H9 (cell line): ENCODE data around the gene SRPX. TPM values are rescaled to one million over a fixed set of nuclear protein-coding genes. Genes with fewer than 3 reads are reported as not detected.

ENCODE experiments used
- DNase-seq: peaks from one replicate; pipeline ENCODE4 v3.0.0-alpha.2; 2017
- H2AFZ ChIP-seq: one replicate; pipeline ENCODE4 v1.6.1; 2013; ENCODE audit warnings: mild to moderate bottlenecking, low read length, control low read depth, moderate library complexity
- H2AK5ac ChIP-seq: 2 replicates; pipeline ENCODE4 v1.6.1; 2013; ENCODE audit warnings: low read length, control low read depth, mixed read lengths; ENCODE audit not compliant: insufficient read length
- H2BK120ac ChIP-seq: one replicate; pipeline ENCODE4 v1.6.1; 2013; ENCODE audit warnings: low read depth, mild to moderate bottlenecking, low read length, control low read depth, inconsistent platforms; ENCODE audit not compliant: poor library complexity, severe bottlenecking
- H2BK12ac ChIP-seq: 2 replicates; pipeline ENCODE4 v1.6.1; 2013; ENCODE audit warnings: low read length, control low read depth, mixed read lengths, low read depth; ENCODE audit not compliant: insufficient read length
- H2BK15ac ChIP-seq: 2 replicates; pipeline ENCODE4 v1.6.1; 2013; ENCODE audit warnings: low read depth, low read length, control low read depth
- H2BK20ac ChIP-seq: one replicate; pipeline ENCODE4 v1.6.1; 2013; ENCODE audit warnings: low read depth, mild to moderate bottlenecking, low read length, control low read depth, inconsistent platforms; ENCODE audit not compliant: poor library complexity, severe bottlenecking
- H2BK5ac ChIP-seq: 2 replicates; pipeline ENCODE4 v1.6.1; 2013; ENCODE audit warnings: low read length, control low read depth, mixed read lengths; ENCODE audit not compliant: insufficient read length
- H3K14ac ChIP-seq: 2 replicates; pipeline ENCODE4 v1.6.1; 2013; ENCODE audit warnings: low read length, control low read depth; ENCODE audit not compliant: insufficient read depth
- H3K18ac ChIP-seq: 2 replicates; pipeline ENCODE4 v1.6.1; 2013; ENCODE audit warnings: low read depth, mild to moderate bottlenecking, mixed read lengths, low read length, control low read depth; ENCODE audit not compliant: insufficient read length
- H3K23ac ChIP-seq: 2 replicates; pipeline ENCODE4 v1.6.1; 2013; ENCODE audit warnings: low read length, control low read depth, mixed read lengths, low read depth; ENCODE audit not compliant: insufficient read length
- H3K23me2 ChIP-seq: 2 replicates; pipeline ENCODE4 v1.6.1; 2013; ENCODE audit warnings: low read depth, mild to moderate bottlenecking, mixed read lengths, low read length, control low read depth; ENCODE audit not compliant: insufficient read length, poor library complexity, severe bottlenecking
- H3K27ac ChIP-seq: 2 replicates; pipeline ENCODE4 v1.5.1; 2013; ENCODE audit warnings: low read length, control low read depth, mixed read lengths, low read depth; ENCODE audit not compliant: insufficient read length
- H3K27me3 ChIP-seq: 2 replicates; pipeline ENCODE4 v1.6.1; 2013; ENCODE audit warnings: low read length, control low read depth, inconsistent platforms; ENCODE audit not compliant: insufficient read depth
- H3K4ac ChIP-seq: 2 replicates; pipeline ENCODE4 v1.6.1; 2013; ENCODE audit warnings: low read depth, mild to moderate bottlenecking, control low read depth, inconsistent platforms, low read length, moderate library complexity
- H3K4me1 ChIP-seq: 2 replicates; pipeline ENCODE4 v1.6.1; 2013; ENCODE audit warnings: low read length, control low read depth, inconsistent platforms; ENCODE audit not compliant: insufficient read depth
- H3K4me2 ChIP-seq: 2 replicates; pipeline ENCODE4 v1.6.1; 2013; ENCODE audit warnings: low read length, control low read depth, mixed read lengths; ENCODE audit not compliant: insufficient read length, insufficient read depth
- H3K56ac ChIP-seq: 2 replicates; pipeline ENCODE4 v1.6.1; 2013; ENCODE audit warnings: low read depth, mild to moderate bottlenecking, mixed read lengths, low read length, control low read depth; ENCODE audit not compliant: insufficient read length
- H3K79me1 ChIP-seq: 2 replicates; pipeline ENCODE4 v1.6.1; 2013; ENCODE audit warnings: low read depth, mild to moderate bottlenecking, moderate library complexity, low read length, control low read depth, inconsistent platforms; ENCODE audit not compliant: insufficient read depth, poor library complexity, severe bottlenecking
- H3K79me2 ChIP-seq: 2 replicates; pipeline ENCODE4 v1.6.1; 2013; ENCODE audit warnings: low read length, control low read depth, inconsistent platforms; ENCODE audit not compliant: insufficient read depth
- H3K9ac ChIP-seq: 2 replicates; pipeline ENCODE4 v1.6.1; 2013; ENCODE audit warnings: low read length, control low read depth, mixed read lengths; ENCODE audit not compliant: insufficient read length; ENCODE audit errors: extremely low read depth
- H3K9me3 ChIP-seq: one replicate; pipeline ENCODE4 v1.6.1; 2013; ENCODE audit warnings: low read depth, low read length, inconsistent platforms; ENCODE audit not compliant: control insufficient read depth
- H3T11ph ChIP-seq: one replicate; pipeline ENCODE4 v1.6.1; 2013; ENCODE audit warnings: mild to moderate bottlenecking, low read length, control low read depth, inconsistent platforms
- H4K20me1 ChIP-seq: one replicate; pipeline ENCODE4 v1.6.1; 2013; ENCODE audit not compliant: control insufficient read depth, insufficient read length, insufficient read depth
- H4K5ac ChIP-seq: 2 replicates; pipeline ENCODE4 v1.6.1; 2013; ENCODE audit warnings: low read depth, mild to moderate bottlenecking, mixed read lengths, low read length, control low read depth; ENCODE audit not compliant: insufficient read length
- H4K8ac ChIP-seq: replicated peaks from 2 replicates; pipeline ENCODE4 v1.6.1; 2013; ENCODE audit warnings: low read length, control low read depth, mixed read lengths, low read depth; ENCODE audit not compliant: insufficient read length
- H4K91ac ChIP-seq: 2 replicates; pipeline ENCODE4 v1.6.1; 2013; ENCODE audit warnings: low read depth, mild to moderate bottlenecking, moderate library complexity, mixed read lengths, low read length, control low read depth; ENCODE audit not compliant: insufficient read length
- H3K27ac Mint-ChIP-seq, 3 experiments: 2 replicates in 2 of 3; 3 replicates in 1 of 3; pipeline ENCODE4 v1.8.0; 2020 to 2021; ENCODE audit warnings: mixed read lengths in 3 of 3, mild to moderate bottlenecking in 1 of 3, moderate library complexity in 1 of 3
- H3K27me3 Mint-ChIP-seq: 2 replicates; pipeline ENCODE4 v1.8.0; 2021; ENCODE audit warnings: low read depth, mild to moderate bottlenecking, moderate library complexity, mixed read lengths
- H3K36me3 Mint-ChIP-seq, 3 experiments: 2 replicates in 2 of 3; 3 replicates in 1 of 3; pipeline ENCODE4 v1.8.0; 2020 to 2021; ENCODE audit warnings: low read depth in 3 of 3, mixed read lengths in 3 of 3; ENCODE audit not compliant: insufficient read depth in 1 of 3
- H3K4me1 Mint-ChIP-seq, 2 experiments: 2 replicates each; pipeline ENCODE4 v1.8.0; 2020; ENCODE audit warnings: mixed read lengths in 2 of 2
- H3K4me3 Mint-ChIP-seq, 2 experiments: 2 replicates in 1 of 2; 3 replicates in 1 of 2; pipeline ENCODE4 v1.8.0; 2020 to 2021; ENCODE audit warnings: mild to moderate bottlenecking in 2 of 2, mixed read lengths in 2 of 2, moderate library complexity in 1 of 2
- H3K9me3 Mint-ChIP-seq, 2 experiments: 2 replicates in 1 of 2; 3 replicates in 1 of 2; pipeline ENCODE4 v1.8.0; 2020; ENCODE audit warnings: mild to moderate bottlenecking in 2 of 2, mixed read lengths in 2 of 2, moderate library complexity in 1 of 2
- WGBS: extraction: QIAGEN DNeasy Blood & Tissue Kit; methylation state at CpG from one replicate; pipeline ENCODE4 v1.1.7; 2013; ENCODE audit warnings: missing lambda C conversion rate, low lambda C conversion rate, mixed read lengths; ENCODE audit not compliant: insufficient read length; ENCODE audit errors: extremely low coverage; 5-methylcytosine and 5-hydroxymethylcytosine counted together
- total RNA-seq: library from RNA; stranded (reverse); gene quantifications from 2 replicates; pipeline ENCODE4 v1.2.1, GENCODE V29; 2021
- TF ChIP-seq, protein P1 (sequence below): fragments of 200-600 bp; sonication (generic); conservative IDR thresholded peaks from 3 replicates; pipeline ENCODE4 v1.8.0; 2021; ENCODE audit warnings: antibody characterized with exemption, mild to moderate bottlenecking

SRPX gene
- total RNA-seq, 1 experiment from 2014 or later, result 2.8 TPM

DNA sequence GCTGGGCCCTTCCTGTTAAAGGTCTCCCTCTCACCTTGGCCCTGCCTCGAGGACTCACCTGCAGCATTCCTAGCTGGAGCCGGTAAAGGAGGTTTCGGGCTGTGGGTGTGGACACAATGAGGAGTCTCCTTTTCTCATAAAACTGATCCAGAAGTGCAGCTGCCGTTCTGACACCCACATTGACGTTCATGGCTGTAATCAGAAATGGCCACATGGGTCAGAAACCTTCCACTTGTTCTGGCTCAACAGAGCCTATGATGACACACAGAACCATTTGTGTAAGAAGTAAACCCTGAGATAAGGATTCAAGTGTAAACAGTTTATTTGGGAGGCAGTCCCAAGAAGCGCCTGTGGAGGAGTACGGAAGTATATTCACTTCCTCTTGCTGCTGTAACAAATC is 63.8 kb downstream of the SRPX start:
- Histone ChIP-seq H4K20me1 (no peaks in the 10 kb centered on the region), H3K4me1 (no peaks in the 10 kb centered on the region), H3K79me1 (no peaks in the 10 kb centered on the region), H2BK12ac (no peak overlapping the region), H3K4ac (no peak overlapping the region), H3T11ph (no peak overlapping the region), H2BK20ac (no peak overlapping the region), H3K27me3 (no peaks in the 10 kb centered on the region), H2BK15ac (no peak overlapping the region), H3K9ac (no peak overlapping the region), H2AFZ (no peak overlapping the region), H3K14ac (no peak overlapping the region), H2BK120ac (no peak overlapping the region), H3K23me2 (no peaks in the 10 kb centered on the region), H3K56ac (no peak overlapping the region), H3K79me2 (no peaks in the 10 kb centered on the region), H4K91ac (no peak overlapping the region), H2AK5ac (no peak overlapping the region), H2BK5ac (no peak overlapping the region), H4K8ac (no peak overlapping the region), H3K23ac (no peak overlapping the region), H3K9me3 (no peaks in the 10 kb centered on the region), H3K4me2 (no peak overlapping the region), H3K18ac (no peak overlapping the region), H3K27ac (no peak overlapping the region), H4K5ac (no peak overlapping the region)
- WGBS, result no CpG with 5 or more reads among the region's 7 CpGs
- H3K27me3 Mint-ChIP-seq, result no peaks in the 10 kb centered on the region; the same call in 1 of the 2 replicates
- TF ChIP-seq, protein P1, sequence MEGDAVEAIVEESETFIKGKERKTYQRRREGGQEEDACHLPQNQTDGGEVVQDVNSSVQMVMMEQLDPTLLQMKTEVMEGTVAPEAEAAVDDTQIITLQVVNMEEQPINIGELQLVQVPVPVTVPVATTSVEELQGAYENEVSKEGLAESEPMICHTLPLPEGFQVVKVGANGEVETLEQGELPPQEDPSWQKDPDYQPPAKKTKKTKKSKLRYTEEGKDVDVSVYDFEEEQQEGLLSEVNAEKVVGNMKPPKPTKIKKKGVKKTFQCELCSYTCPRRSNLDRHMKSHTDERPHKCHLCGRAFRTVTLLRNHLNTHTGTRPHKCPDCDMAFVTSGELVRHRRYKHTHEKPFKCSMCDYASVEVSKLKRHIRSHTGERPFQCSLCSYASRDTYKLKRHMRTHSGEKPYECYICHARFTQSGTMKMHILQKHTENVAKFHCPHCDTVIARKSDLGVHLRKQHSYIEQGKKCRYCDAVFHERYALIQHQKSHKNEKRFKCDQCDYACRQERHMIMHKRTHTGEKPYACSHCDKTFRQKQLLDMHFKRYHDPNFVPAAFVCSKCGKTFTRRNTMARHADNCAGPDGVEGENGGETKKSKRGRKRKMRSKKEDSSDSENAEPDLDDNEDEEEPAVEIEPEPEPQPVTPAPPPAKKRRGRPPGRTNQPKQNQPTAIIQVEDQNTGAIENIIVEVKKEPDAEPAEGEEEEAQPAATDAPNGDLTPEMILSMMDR, result no peak
- no peaks in the 10 kb centered on the region; a peak in 3 of 7 replicates for H3K36me3 Mint-ChIP-seq
- DNase-seq, result no peak
- no peak overlapping the region for H3K27ac Mint-ChIP-seq
- H3K9me3 Mint-ChIP-seq, result peaks cover 53 to 75% of the 10 kb centered on the region in 2 experiments
- no peak overlapping the region for H3K4me3 Mint-ChIP-seq
- no peaks in the 10 kb centered on the region for H3K4me1 Mint-ChIP-seq
